Endothelial cell of umbilical vein (primary cell): ENCODE measurements around the gene KBTBD6. TPM values are rescaled to one million over a fixed set of nuclear protein-coding genes. Genes with fewer than 3 reads are reported as not detected.
"Not testable (repeated sequence)": the region's sequence is repeated elsewhere in the genome, so short reads cannot be mapped to it uniquely, and the experiment has no call there.

ENCODE experiments used
- BruUV-seq: library from RNA; stranded (reverse); fragments of 400-500 nt; replicated peaks from 2 replicates; lab custom pipeline; 2021; lab: Mats Ljungman, UMichigan
- CTCF ChIA-PET: fragments of 300-600, 350-600 bp; sonication (Branson Sonifier 250); formaldehyde crosslinking; loops from one replicate; lab custom pipeline; 2021; ENCODE audit warnings: antibody characterized with exemption, inconsistent platforms; lab: Charles Lee
- POLR2A ChIA-PET: fragments of 300-600, 350-600 bp; sonication (Branson Sonifier 250); formaldehyde crosslinking; loops from one replicate; lab custom pipeline; 2021; ENCODE audit warnings: antibody characterized with exemption, inconsistent platforms; lab: Charles Lee
- DNase-seq: peaks from one replicate; pipeline ENCODE4 v3.0.0-alpha.2; 2011; ENCODE audit warnings: low read depth, low spot score
- FAIRE-seq: peaks from 2 replicates; lab custom pipeline; 2011; peaks lifted over from hg19 to GRCh38; lab: Jason Lieb, UNC
- H2AFZ ChIP-seq: 2 replicates; pipeline ENCODE4 v1.6.0; 2012; ENCODE audit warnings: low read depth, low read length, control low read depth, inconsistent platforms
- H3K27ac ChIP-seq: 2 replicates; pipeline ENCODE4 v1.5.1; 2011; ENCODE audit warnings: low read depth, mild to moderate bottlenecking, control low read depth, low read length, moderate library complexity; ENCODE audit not compliant: insufficient read depth
- H3K27me3 ChIP-seq, 2 experiments: 2 replicates each; pipeline versions ENCODE4 v1.6.0 to v1.6.1; 2011; ENCODE audit warnings: low read length in 2 of 2, mixed read lengths in 1 of 2; ENCODE audit not compliant: control insufficient read depth in 2 of 2, insufficient read depth in 2 of 2
- H3K36me3 ChIP-seq, 2 experiments: 2 replicates in 1 of 2; 3 replicates in 1 of 2; pipeline ENCODE4 v1.5.1; 2011; ENCODE audit warnings: low read length in 2 of 2, mild to moderate bottlenecking in 1 of 2, moderate library complexity in 1 of 2; ENCODE audit not compliant: control insufficient read depth in 2 of 2, insufficient read depth in 2 of 2; ENCODE audit errors: extremely low read depth in 1 of 2
- H3K4me1 ChIP-seq: 3 replicates; pipeline ENCODE4 v1.5.1; 2011; ENCODE audit warnings: mild to moderate bottlenecking, low read length; ENCODE audit not compliant: control insufficient read depth, insufficient read depth; ENCODE audit errors: extremely low read depth
- H3K4me2 ChIP-seq: 2 replicates; pipeline ENCODE4 v1.6.1; 2011; ENCODE audit warnings: low read length, control low read depth, mixed read lengths; ENCODE audit not compliant: insufficient read depth
- H3K4me3 ChIP-seq, 3 experiments: fragments of 200-600 bp in 1 of 3; sonication (generic), shearing (Covaris generic) in 1 of 3; replicated peaks in 1 of 3; 2 replicates each; pipeline ENCODE4 v1.5.1; 2011 to 2016; ENCODE audit warnings: control low read depth in 3 of 3, low read length in 3 of 3, mild to moderate bottlenecking in 2 of 3, inconsistent platforms in 1 of 3, low read depth in 1 of 3, moderate library complexity in 1 of 3; ENCODE audit not compliant: insufficient read depth in 1 of 3
- H3K79me2 ChIP-seq: 2 replicates; pipeline ENCODE4 v1.6.0; 2012; ENCODE audit warnings: low read length, inconsistent platforms; ENCODE audit not compliant: control insufficient read depth, insufficient read depth
- H3K9ac ChIP-seq: replicated peaks from 2 replicates; pipeline ENCODE3; 2011; ENCODE audit warnings: low read length, control low read depth; ENCODE audit not compliant: insufficient read depth; ENCODE audit errors: extremely low read depth
- H3K9me1 ChIP-seq: replicated peaks from 3 replicates; pipeline ENCODE4 v1.6.0; 2011; ENCODE audit warnings: mild to moderate bottlenecking, low read length; ENCODE audit not compliant: control insufficient read depth, insufficient read depth; ENCODE audit errors: extremely low read depth
- H3K9me3 ChIP-seq: replicated peaks from 2 replicates; pipeline ENCODE4 v1.5.1; 2012; ENCODE audit warnings: low read length, inconsistent platforms; ENCODE audit not compliant: control insufficient read depth, insufficient read depth
- H4K20me1 ChIP-seq: replicated peaks from 2 replicates; pipeline ENCODE3; 2011; ENCODE audit warnings: mild to moderate bottlenecking, low read length; ENCODE audit not compliant: control insufficient read depth, insufficient read depth; ENCODE audit errors: extremely low read depth
- JUN ChIP-seq: IDR thresholded peaks from 2 replicates; pipeline ENCODE4 v1.6.1; 2011; ENCODE audit warnings: borderline replicate concordance, low read depth; ENCODE audit not compliant: insufficient read length, insufficient read depth
- POLR2A ChIP-seq: IDR thresholded peaks from 2 replicates; pipeline ENCODE4 v1.6.1; 2012; ENCODE audit warnings: low read depth, mild to moderate bottlenecking, control low read depth, low read length
- dilution Hi-C: fragments of 300-500 bp; cut with MboI; formaldehyde crosslinking; loops from one replicate; pipeline ENCODE4 v1.15.0; 2019; ENCODE audit warnings: low sequenced_read_pairs; ENCODE audit not compliant: extremely low pct_ligation_motif_present
- intact Hi-C: fragments of 100-400 bp; cut with micrococcal nuclease; formaldehyde crosslinking; loops from one replicate; pipeline ENCODE4 v1.10.0; 2022
- polyA plus RNA-seq, 4 experiments: library from polyadenylated mRNA; depleted of rRNA in 3 of 4; stranded (reverse) in 3 of 4; unstranded in 1 of 4; fragments of >200 nt; gene quantifications; 2 replicates each; pipeline versions ENCODE4 v1.2.1 to v1.2.3, GENCODE V29; 2011 to 2012; ENCODE audit warnings: missing spikeins in 1 of 4
- total RNA-seq: library from RNA; stranded (reverse); gene quantifications from 2 replicates; pipeline ENCODE4 v1.2.3, GENCODE V29; 2021
- TF ChIP-seq, protein P1 (sequence below), 2 donors: IDR thresholded peaks; 1 replicate in 1 of 2; 2 replicates in 1 of 2; pipeline ENCODE4 v1.5.1; 2011; ENCODE audit warnings: low read length in 2 of 2, mild to moderate bottlenecking in 2 of 2, moderate library complexity in 2 of 2, control low read depth in 1 of 2, inconsistent platforms in 1 of 2, low read depth in 1 of 2; ENCODE audit not compliant: insufficient read depth in 1 of 2; ENCODE audit errors: extremely low read depth in 1 of 2

Gene KBTBD6
- total and polyA plus RNA-seq, 2 donors (not counting 3 experiments of a cell fraction or from before 2014, with no cell fraction given), result 2.6 to 6.6 TPM

DNA sequence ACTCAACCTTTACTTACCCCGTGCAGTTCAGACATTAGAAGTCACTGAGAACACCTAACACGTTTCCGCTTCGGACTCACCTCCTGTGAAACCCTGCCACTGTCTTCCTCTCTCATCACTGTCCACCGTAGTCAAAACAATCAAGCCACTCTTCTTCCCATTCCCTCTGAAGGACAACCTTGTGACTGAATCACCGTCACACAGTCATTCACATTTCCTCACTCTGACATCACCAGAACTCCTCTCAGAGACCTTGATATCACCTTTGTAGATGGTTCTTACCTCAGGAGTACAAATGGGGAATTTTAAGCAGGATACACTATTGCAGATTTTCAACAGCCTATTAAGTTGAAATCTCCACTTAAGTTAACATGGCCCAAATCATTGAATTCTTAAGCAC, 1.3 kb upstream of the KBTBD6 start:
- Histone ChIP-seq H4K20me1 (no peaks in the 10 kb centered on the region), H3K4me3 (no peak overlapping the region)
- no peak for FAIRE-seq

GRCh38 chr13:41131660-41132511, 716 bp downstream of the KBTBD6 start:
- not testable (repeated sequence) for H3K79me2 ChIP-seq

More for the DNA sequence above, 1.3 kb upstream of the KBTBD6 start:
- H3K9me1 ChIP-seq, result no peaks in the 10 kb centered on the region
- no peak overlapping the region for H3K4me2 ChIP-seq
- no peaks in the 10 kb centered on the region for H3K9me3 ChIP-seq
- ChIA-PET POLR2A (no interaction called here), CTCF (interaction anchor here (1.2 kb wide), 1 partner anchor 89 kb away, joined by 3 read pairs; no protein-coding TSS in a partner anchor)
- H3K27me3 ChIP-seq, result no peaks in the 10 kb centered on the region
- no peaks in the 10 kb centered on the region for H3K36me3 ChIP-seq
- intact Hi-C loops (loop anchor here (2.0 to 10.0 kb wide), 2 partner anchors 89 to 149 kb away; no protein-coding TSS in a partner anchor), dilution Hi-C loops (no loop called here)
- no TSS peak for BruUV-seq
- TF ChIP-seq POLR2A (no peak), JUN (no peak)
- TF ChIP-seq, protein P1, sequence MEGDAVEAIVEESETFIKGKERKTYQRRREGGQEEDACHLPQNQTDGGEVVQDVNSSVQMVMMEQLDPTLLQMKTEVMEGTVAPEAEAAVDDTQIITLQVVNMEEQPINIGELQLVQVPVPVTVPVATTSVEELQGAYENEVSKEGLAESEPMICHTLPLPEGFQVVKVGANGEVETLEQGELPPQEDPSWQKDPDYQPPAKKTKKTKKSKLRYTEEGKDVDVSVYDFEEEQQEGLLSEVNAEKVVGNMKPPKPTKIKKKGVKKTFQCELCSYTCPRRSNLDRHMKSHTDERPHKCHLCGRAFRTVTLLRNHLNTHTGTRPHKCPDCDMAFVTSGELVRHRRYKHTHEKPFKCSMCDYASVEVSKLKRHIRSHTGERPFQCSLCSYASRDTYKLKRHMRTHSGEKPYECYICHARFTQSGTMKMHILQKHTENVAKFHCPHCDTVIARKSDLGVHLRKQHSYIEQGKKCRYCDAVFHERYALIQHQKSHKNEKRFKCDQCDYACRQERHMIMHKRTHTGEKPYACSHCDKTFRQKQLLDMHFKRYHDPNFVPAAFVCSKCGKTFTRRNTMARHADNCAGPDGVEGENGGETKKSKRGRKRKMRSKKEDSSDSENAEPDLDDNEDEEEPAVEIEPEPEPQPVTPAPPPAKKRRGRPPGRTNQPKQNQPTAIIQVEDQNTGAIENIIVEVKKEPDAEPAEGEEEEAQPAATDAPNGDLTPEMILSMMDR (IDR thresholded peaks at IDR 0.05; ENCODE audit: extremely low read depth in 1 of 2, insufficient read depth in 1 of 2, low read depth in 1 of 2, low read length in 2 of 2), result no peak
- no peak overlapping the region for H3K27ac ChIP-seq
- DNase-seq, result no peak
- H3K79me2 ChIP-seq, result peaks cover 9% of the 10 kb centered on the region
- no peak overlapping the region for H2AFZ ChIP-seq
- peaks cover 17% of the 10 kb centered on the region for H3K4me1 ChIP-seq
- H3K9ac ChIP-seq, result no peak overlapping the region

GRCh38 chr13:41131189-41131588, 1.4 kb downstream of the KBTBD6 start:
- H3K27ac ChIP-seq, H3K9me1 ChIP-seq, DNase-seq, H3K36me3 ChIP-seq, H2AFZ ChIP-seq, H3K9me3 ChIP-seq, H3K27me3 ChIP-seq, FAIRE-seq, H3K4me2 ChIP-seq, dilution Hi-C loops, H3K79me2 ChIP-seq, CTCF ChIA-PET, H4K20me1 ChIP-seq, POLR2A ChIA-PET, BruUV-seq, H3K4me3 ChIP-seq, H3K9ac ChIP-seq: not testable (repeated sequence)
- intact Hi-C loops, result loop anchor here (10.0 kb wide), 1 partner anchor 146 kb away; no protein-coding TSS in a partner anchor
- H3K4me1 ChIP-seq, result peaks cover 17% of the 10 kb centered on the region

More at GRCh38 chr13:41131660-41132511, 716 bp downstream of the KBTBD6 start:
- H3K27me3 ChIP-seq, dilution Hi-C loops, FAIRE-seq, POLR2A ChIA-PET, DNase-seq, H3K9me1 ChIP-seq, H4K20me1 ChIP-seq, H3K9me3 ChIP-seq, H3K36me3 ChIP-seq: not testable (repeated sequence)
- Histone ChIP-seq H3K4me2 (peak overlapping the region; percentile 59), H3K4me1 (peaks cover 17% of the 10 kb centered on the region), H3K9ac (peak overlapping the region; percentile 61), H2AFZ (peak overlapping the region; percentile 85), H3K4me3 (peak overlapping the region; percentile 29 to 86 (median 53)), H3K27ac (peak overlapping the region; percentile 45)
- intact Hi-C loops, result loop anchor here (1.0 to 10.0 kb wide), 5 partner anchors 62 to 179 kb away; partner anchors contain the start of genes KBTBD7 and NAA16
- TSS peak; percentile 29 for BruUV-seq
- CTCF ChIA-PET, result interaction anchor here (1.0 kb wide), 1 partner anchor 65 kb away, joined by 4 read pairs; no protein-coding TSS in a partner anchor
